Measurements from ENCODE around the gene MITF. TPM values are rescaled to one million over a fixed set of nuclear protein-coding genes. Genes with fewer than 3 reads are reported as not detected.

MITF gene
- total and polyA plus RNA-seq, 2 of the 4 experiments (the other 2 are of a cell fraction) = 6.5 to 16.7 TPM

DNA sequence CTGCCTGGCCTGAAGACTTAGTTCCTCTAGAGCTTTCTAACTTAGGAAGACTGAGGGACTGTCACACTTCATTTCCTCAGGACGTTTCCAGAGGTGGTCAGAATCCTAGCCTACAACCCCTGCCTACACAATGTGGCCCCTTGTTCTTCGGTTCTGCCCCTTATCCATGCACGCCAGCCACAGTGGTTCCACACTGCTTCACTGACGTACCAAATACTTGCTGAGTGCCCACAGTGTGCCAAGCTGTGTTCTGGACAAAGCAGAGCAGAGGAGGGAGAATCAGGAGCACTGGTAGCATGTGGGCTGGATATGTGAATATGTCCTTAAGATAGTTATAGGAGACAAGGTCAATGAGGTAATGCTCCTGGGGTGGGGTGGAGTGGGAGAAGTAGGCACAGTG is 189.8 kb downstream of the MITF start:
- Histone ChIP-seq H3K4ac (ENCODE audit: low read depth, low read length) (peak overlapping the region; percentile 38), H4K91ac (ENCODE audit: insufficient read depth, low read depth, low read length) (0 out of 2 replicates have a peak overlapping the region, but pooled peaks have one; percentile 7), H2AK9ac (replicated peaks; ENCODE audit: low read depth, low read length, poor library complexity) (no peak overlapping the region), H3K9me1 (ENCODE audit: insufficient read depth, low read length) (peaks cover 12% of the 10 kb centered on the region), H3K79me1 (ENCODE audit: low read depth in 1 of 2, low read length in 2 of 2) (peaks cover 15 to 41% of the 10 kb centered on the region in 2 experiments), H3K18ac (ENCODE audit: low read depth, low read length) (peak overlapping the region; percentile 12; the same call in 1 of the 2 replicates), H3K27me3 (ENCODE audit: control insufficient read depth, insufficient read depth, low read length) (no peaks in the 10 kb centered on the region), H2BK20ac (ENCODE audit: low read depth, low read length) (no peak overlapping the region), H2BK5ac (ENCODE audit: low read depth, low read length, poor library complexity, severe bottlenecking) (no peak overlapping the region), H4K5ac (ENCODE audit: low read depth, low read length) (peak overlapping the region; percentile 60; the same call in 1 of the 2 replicates), H3K9ac (ENCODE audit: low read depth, low read length) (no peak overlapping the region), H2BK15ac (ENCODE audit: low read depth, low read length) (no peak overlapping the region), H3K56ac (ENCODE audit: extremely low read depth, insufficient read depth, low read length) (no peak overlapping the region), H3K9me3 (ENCODE audit: control insufficient read depth, insufficient read depth, low read length) (no peaks in the 10 kb centered on the region), H3K36me3 (ENCODE audit: control insufficient read depth, insufficient read depth, low read length) (no peaks in the 10 kb centered on the region), H2AFZ (replicated peaks; ENCODE audit: low read length, poor library complexity) (no peak overlapping the region), H3K4me2 (ENCODE audit: low read depth, low read length) (no peak overlapping the region), H4K20me1 (ENCODE audit: insufficient read depth, low read length) (no peaks in the 10 kb centered on the region), H4K8ac (ENCODE audit: low read depth in 2 of 2, low read length in 2 of 2) (no peak overlapping the region), H3K4me3 (ENCODE audit: insufficient read depth, low read depth, low read length) (no peak overlapping the region), H3K14ac (replicated peaks; ENCODE audit: low read depth, low read length) (no peak overlapping the region), H2AK5ac (ENCODE audit: low read depth, low read length) (no peak overlapping the region), H2BK120ac (ENCODE audit: low read depth, low read length) (no peak overlapping the region; the same call in 1 of the 2 replicates), H3K23ac (ENCODE audit: low read depth, low read length) (no peak overlapping the region), H3K27ac (ENCODE audit: insufficient read depth, low read length) (no peak overlapping the region), H3K4me1 (ENCODE audit: control insufficient read depth, insufficient read depth, low read length) (peaks cover 5% of the 10 kb centered on the region)
- in situ Hi-C loops (cut with MboI; ENCODE audit: low sequenced_read_pairs) (no loop called here), intact Hi-C loops (cut with micrococcal nuclease) (no loop called here), dilution Hi-C loops (cut with HindIII; ENCODE audit: low sequenced_read_pairs, unreplicated experiment) (loop anchor here (25.0 kb wide), 1 partner anchor 242 kb away; no protein-coding TSS in a partner anchor)
- no peak for TF ChIP-seq MXI1 (IDR thresholded peaks at IDR 0.05; ENCODE audit: borderline replicate concordance, low read depth, low read length)
- no peak for TF ChIP-seq SMC3 (IDR thresholded peaks at IDR 0.05; ENCODE audit: low read depth, low read length)
- TF ChIP-seq POLR2A (IDR thresholded peaks at IDR 0.05; ENCODE audit: low read depth, low read length) = no peak
- no peak for TF ChIP-seq RCOR1 (IDR thresholded peaks at IDR 0.05; ENCODE audit: insufficient replicate concordance, low read length)
- TF ChIP-seq MAFK (IDR thresholded peaks at IDR 0.05; ENCODE audit: low read depth, low read length) = no peak
- TF ChIP-seq FOS (IDR thresholded peaks at IDR 0.05; ENCODE audit: low read depth, low read length) = no peak
- no peak for TF ChIP-seq RFX5 (IDR thresholded peaks at IDR 0.05; ENCODE audit: low read depth, low read length)
- TF ChIP-seq CHD1 (IDR thresholded peaks at IDR 0.05; ENCODE audit: low read depth, low read length) = no peak
- TF ChIP-seq, protein P1, sequence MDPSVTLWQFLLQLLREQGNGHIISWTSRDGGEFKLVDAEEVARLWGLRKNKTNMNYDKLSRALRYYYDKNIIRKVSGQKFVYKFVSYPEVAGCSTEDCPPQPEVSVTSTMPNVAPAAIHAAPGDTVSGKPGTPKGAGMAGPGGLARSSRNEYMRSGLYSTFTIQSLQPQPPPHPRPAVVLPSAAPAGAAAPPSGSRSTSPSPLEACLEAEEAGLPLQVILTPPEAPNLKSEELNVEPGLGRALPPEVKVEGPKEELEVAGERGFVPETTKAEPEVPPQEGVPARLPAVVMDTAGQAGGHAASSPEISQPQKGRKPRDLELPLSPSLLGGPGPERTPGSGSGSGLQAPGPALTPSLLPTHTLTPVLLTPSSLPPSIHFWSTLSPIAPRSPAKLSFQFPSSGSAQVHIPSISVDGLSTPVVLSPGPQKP (IDR thresholded peaks at IDR 0.05; ENCODE audit: borderline replicate concordance, low read depth, low read length) = no peak
- no peak for TF ChIP-seq CEBPB (IDR thresholded peaks at IDR 0.05; ENCODE audit: low read depth, low read length)
- TF ChIP-seq, protein P2, sequence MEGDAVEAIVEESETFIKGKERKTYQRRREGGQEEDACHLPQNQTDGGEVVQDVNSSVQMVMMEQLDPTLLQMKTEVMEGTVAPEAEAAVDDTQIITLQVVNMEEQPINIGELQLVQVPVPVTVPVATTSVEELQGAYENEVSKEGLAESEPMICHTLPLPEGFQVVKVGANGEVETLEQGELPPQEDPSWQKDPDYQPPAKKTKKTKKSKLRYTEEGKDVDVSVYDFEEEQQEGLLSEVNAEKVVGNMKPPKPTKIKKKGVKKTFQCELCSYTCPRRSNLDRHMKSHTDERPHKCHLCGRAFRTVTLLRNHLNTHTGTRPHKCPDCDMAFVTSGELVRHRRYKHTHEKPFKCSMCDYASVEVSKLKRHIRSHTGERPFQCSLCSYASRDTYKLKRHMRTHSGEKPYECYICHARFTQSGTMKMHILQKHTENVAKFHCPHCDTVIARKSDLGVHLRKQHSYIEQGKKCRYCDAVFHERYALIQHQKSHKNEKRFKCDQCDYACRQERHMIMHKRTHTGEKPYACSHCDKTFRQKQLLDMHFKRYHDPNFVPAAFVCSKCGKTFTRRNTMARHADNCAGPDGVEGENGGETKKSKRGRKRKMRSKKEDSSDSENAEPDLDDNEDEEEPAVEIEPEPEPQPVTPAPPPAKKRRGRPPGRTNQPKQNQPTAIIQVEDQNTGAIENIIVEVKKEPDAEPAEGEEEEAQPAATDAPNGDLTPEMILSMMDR (conservative IDR thresholded peaks at IDR 0.05; ENCODE audit: low read depth, low read length) = no peak
- no peak for TF ChIP-seq RAD21 (IDR thresholded peaks at IDR 0.05; ENCODE audit: low read length)
- TF ChIP-seq NFE2L2 (IDR thresholded peaks at IDR 0.05; ENCODE audit: low read depth, low read length) = no peak
- no peak for TF ChIP-seq BHLHE40 (IDR thresholded peaks at IDR 0.05; ENCODE audit: low read depth, low read length)
- TF ChIP-seq, protein P3, sequence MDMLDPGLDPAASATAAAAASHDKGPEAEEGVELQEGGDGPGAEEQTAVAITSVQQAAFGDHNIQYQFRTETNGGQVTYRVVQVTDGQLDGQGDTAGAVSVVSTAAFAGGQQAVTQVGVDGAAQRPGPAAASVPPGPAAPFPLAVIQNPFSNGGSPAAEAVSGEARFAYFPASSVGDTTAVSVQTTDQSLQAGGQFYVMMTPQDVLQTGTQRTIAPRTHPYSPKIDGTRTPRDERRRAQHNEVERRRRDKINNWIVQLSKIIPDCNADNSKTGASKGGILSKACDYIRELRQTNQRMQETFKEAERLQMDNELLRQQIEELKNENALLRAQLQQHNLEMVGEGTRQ (IDR thresholded peaks at IDR 0.05; ENCODE audit: low read depth, low read length) = no peak
- POLR2A ChIA-PET (ENCODE audit: unreplicated experiment) = no interaction called here
- no TSS peak for BruUV-seq (replicated peaks)
- ATAC-seq (ENCODE audit: low read depth) (no peak), DNase-seq (no peak)
- CTCF ChIA-PET = no interaction called here
- 33% methylated on average over 1 of the region's 4 CpGs; no CpG with 5 or more reads in 1 of the 2 experiments for WGBS, 2 experiments (ENCODE audit: extremely low coverage in 2 of 2, insufficient read length in 1 of 2)

Measured in IMR-90 (cell line).